Stimulated activated CD4-positive, alpha-beta T cell treated with anti-CD3 and anti-CD28 coated beads, Interleukin-4, amount 100 ng/mL, for 48 hours (primary cell): ENCODE measurements around the gene FAM47E.
A peak's percentile ranks its signal among the peaks of the same experiment; 100 is the strongest.

Experiments
- DNase-seq, 2 donors: peaks; one replicate each; pipeline ENCODE4 v3.0.0-alpha.2; 2020; ENCODE audit warnings: low read depth in 2 of 2

The FAM47E gene

DNA sequence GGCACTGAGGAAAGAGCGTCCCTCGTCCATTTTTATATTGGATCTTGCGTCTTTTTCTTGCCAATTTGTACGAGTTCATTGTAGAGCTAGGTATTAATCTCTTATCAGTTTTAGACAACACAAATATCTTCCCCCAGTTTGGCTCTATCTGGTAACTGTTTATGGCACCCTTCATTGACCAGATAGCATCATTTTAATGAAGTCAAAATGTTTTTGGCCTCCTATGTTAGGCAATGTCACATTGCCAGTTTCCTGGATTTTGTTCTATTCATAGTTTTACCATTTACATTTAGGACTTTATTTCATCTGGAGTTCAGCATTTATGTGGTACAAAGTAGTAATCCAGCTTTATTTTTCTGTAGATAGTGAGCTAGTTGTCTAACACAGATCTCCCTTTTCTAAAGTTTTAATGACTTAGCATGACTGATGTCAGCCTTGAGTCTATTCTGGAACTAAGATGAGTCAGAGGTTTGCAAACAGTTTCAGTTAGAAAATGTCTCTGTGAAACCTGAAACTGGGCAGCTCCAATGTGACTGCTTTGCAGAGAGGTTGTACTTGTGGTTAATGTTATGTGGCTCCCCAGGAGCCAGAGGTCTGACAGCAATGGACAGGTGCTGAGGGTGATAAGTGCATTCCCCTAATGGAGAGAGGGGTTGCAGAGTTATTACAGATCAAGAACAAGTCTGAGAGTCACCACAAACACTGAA lies 49.7 kb downstream of the FAM47E start:
- DNase-seq, result peak in 1 of 2 donors; percentile 18

DNA sequence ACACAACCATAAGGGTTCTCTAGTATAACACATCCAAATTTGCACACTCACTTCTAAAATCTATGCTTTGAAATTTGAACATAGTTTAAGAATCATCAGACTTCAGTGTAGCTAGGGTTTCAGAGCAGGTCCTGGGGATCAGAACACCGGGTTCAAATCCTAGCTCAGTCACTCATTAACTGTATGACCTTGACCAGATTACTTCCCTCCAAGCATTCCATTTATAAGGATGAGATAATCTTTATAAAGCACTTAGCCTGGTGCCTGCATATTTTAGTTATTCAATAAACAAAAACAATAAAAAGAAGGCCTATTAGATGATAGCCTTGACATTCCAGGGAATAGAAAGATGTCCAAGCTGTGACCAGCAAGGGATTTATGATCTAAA lies 50.2 kb downstream of the FAM47E start:
- DNase-seq, result no peak

DNA sequence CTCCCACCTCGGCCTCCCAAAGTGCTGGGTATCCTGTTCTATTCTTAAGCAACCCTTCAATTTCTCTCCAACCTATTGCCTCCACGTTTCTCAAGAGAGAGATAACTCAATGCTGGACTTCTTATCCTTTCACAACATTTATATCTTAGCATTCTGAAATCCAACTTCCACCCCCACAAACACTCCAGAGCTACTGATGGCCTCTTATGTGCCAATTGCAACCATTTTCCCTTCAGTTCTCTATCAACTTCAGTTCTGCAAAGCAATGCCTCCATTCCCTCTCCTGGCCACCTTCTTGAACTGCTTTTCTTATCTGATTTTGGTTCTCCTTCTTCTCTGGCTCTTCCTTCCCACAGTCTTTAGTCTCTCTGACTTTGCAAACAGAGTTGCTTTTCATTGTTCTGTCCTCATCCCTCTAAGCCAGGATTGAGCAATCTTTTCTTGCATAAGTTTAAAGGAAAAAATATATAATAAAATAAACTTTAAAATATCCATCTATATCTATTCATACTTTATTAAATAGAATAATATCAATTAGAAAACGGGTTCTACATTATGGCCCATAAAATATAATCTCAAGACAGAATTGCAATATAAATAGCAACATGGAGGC lies 51.4 kb downstream of the FAM47E start:
- no peak for DNase-seq

DNA sequence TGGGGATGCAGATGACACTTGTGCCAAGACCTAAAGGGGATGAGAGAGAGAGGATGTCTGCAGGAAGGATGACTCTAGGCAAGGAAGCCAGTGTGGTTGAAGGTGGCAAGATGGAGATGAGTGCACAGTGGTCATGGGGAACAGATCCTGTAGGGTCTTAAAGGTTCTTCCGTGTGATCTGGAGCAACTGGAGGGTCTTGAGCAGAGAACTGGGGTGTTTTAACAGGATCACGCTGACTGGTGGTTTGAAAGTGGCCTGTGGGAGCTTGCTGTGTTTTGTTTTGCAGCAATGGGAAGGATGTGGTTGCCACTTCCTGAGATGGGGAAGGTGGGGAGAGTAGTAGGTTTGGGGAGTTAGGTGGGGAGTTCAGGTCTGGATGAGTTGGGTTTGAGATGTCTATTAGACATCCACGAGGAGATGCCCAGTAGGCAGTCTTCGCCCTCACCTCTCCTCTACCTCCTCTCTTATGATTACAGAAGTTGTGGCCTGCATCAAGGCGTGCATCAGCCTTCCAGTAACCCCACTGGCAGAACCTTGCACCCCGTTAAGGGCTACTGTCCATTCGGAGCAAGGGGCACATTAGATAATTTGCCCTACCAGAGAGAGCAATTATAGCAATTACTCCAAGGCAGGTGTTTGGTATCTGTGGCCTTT lies 53.6 kb downstream of the FAM47E start:
- no peak for DNase-seq

DNA sequence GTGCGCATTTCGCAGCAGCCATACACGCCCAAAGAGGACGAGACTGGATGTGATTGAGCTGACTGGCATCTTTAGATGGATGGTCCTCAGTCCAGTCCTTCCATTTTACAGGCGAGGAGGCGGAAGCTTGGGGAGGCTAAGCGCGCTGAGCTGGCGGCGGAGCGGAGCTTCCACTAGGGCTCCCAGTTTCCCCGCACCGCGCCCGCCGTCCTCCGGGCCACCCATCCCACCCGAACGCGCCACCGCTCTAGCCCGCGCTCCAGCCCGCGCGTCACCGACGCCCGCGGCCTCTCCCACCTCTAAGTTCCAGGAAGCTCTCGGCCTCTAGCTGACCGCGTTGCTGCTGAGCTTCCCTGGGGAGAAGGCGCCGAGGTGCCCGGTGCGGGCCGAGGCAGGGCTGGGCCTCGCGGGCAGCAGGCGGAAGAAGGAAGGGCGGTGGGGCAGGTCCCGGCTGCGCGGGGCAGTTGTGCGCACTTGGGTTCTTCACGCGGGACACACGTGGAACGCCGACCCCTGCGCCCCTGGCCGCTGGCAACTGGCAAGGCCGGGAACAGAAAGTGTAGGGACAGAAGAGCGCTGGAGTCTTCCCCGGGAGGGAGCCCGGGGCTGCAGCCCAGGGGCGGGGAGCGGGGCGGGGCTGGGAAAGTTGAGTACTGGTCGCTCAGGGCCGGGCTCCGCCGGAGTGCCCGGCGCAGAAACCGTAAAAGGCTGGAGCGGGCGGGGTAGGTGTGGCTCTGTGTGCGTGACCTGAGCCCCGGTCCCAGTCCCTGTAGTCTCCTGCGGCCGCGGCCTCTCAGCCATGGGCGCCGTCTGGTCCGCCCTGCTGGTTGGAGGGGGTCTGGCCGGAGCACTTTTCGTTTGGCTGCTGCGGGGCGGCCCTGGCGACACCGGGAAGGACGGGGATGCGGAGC lies 54.7 kb downstream of the FAM47E start, which contains the start of gene STBD1:
STBD1 (plus strand) TSS at position 763 of the 911 bp plus-strand sequence; CDS start at position 800, 37 bp downstream.
- DNase-seq, result peak in 1 of 2 donors; percentile 18

DNA sequence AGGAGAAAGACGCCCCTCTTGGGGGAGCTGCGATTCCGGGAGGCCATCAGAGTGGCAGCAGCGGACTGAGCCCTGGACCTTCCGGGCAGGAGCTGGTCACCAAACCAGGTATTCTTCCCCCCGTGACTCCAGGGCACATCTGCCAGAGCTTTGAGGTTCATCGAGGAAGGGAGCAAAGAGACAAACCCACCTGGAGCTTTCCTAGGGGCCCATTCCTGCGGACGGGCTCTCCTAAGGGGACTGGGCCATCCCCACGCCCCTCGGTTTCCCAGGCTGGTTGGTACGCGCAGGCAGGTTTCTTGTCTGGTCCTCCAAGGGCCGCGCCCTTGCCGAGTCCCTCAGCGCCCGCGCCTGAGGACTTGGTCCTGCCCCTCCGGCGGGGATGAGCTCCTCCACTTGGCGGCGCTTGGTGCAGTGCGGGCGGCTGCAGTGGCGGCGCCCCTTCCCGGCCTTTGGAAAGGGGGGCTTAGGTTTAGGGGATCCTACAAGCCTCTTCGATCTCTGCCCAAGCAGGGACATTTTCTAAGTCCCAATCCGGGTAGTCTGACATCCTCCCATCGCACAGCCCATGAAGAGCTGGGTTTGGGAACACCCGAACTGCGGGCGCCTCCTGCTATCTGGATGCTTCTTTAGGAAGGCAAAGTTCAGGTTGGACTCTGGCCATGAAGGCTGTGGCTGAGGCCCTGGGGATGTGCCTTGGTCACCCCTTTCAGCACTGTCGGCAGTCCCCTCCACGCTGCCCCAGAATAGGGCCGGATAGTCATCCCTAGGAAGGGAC lies 55.5 kb downstream of the FAM47E start:
- DNase-seq, result no peak

DNA sequence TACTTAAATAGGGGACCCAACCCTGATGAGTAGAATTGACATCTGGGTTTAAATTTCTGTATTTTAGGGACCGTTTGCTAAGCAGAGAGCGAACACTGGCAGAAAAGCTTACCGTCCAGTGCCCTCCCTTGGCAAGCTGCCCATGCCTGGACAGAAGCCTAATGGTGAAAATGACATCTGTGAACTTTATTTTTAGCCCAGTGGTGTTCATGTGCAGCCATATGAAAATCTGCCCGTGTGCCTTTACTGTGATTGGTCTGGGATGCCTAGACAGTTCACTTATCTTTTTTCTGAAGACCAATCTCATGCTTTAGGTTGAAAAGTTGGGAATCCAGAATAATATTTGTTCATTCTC lies 56.1 kb downstream of the FAM47E start:
- DNase-seq, result no peak

DNA sequence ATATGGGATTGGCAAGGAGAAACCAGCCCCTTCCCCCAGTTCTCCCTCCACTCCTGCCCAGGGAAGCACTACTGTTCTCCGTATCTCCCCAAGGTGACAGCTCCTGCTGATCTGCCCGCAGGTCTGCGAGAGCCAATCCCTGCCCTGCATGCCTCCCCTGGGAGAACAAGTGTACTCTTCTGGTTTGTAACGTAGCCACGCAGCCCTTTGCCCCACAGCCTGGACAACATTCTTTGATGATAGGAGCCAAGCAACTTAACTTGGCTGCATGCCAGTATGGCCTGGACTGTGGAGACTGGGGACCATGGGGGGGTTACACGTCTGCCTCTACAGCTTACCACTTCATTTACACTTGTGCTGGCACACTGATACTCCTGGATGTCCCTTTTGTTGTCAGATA lies 57.0 kb downstream of the FAM47E start:
- DNase-seq, result no peak

DNA sequence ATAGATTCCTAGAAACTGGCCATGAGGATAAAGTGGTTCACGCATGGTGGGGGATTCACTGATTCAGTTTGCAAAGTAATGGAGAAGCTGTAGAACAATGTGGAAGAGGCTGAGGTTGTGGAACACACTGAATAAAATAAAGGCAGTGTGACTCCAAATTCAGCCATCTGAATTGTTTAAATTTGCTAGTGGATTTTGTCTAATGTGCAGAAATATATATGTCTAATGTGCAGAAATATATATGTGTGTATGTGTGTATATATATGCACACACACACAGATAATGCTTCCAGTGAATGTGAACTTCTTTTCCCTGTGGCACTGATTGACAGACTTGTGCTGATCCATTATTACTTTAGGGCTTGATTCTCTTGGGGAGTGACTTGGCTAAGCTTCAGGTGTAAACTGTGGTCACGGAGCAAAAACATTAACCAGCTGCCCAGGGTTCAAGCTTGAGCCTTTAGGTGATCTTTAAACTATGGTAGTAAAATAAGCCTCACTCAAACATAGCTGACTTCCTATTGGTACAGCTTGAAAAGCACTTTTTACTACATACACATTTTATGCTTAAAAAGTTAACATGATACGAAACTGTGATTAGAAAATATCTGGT lies 58.5 kb downstream of the FAM47E start:
- DNase-seq, result no peak

DNA sequence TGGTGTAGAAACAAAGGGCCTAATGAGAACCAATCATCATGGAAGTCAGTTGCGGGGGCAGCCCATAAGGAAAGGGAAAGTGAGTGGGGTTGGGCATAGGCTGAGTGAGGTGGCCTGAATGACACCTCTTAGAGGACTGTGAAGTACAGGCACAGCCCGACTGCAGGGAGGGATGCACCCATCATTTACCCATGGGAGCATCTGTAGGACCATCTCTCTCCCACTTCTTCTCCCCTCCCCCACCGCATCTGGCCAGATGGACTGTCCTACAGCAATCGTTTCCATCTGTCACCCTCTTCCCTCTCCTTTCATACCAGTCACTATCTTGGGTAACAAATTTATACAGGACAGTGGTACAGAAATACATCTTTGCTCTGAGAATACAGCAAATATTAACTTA lies 59.2 kb downstream of the FAM47E start:
- no peak for DNase-seq

DNA sequence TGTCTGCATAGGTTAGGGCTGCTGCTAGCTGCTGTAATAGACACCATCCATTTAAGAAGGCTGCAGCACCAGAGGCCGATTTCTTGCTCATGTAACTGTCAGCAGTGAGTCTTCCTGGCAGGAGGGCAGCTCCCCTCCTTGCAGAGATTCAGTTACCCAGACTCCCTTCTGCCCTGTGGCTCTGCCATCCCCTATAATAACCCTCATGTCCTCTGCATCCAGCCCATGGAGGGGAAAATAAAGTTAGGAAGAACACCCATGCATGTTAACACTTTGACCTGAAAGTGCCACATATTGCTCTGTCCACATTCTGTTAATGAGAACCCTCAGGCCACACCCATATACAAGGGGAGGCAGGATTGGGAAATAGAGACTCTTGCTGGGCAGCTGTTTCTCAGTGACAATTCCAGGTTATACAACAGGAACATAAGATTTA lies 60.4 kb downstream of the FAM47E start:
- DNase-seq, result no peak

DNA sequence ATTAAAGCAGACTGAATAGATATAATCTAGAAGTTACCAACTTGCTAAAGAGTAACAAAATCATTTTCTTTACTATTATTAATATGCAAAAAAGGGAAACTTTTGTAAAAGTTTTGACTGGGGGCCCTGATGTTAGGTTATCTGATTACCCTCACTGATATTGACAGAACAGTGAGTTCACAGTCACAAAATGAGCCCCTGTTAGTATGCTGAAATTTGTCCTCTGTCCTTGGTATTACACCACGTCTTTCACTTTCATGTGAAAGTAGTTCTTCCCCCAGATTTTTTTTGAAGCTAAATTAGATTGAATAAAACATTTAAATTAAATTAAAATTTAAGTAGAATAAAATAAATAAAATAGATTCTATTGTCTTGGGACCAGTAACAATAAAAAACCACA lies 60.9 kb downstream of the FAM47E start:
- no peak for DNase-seq

DNA sequence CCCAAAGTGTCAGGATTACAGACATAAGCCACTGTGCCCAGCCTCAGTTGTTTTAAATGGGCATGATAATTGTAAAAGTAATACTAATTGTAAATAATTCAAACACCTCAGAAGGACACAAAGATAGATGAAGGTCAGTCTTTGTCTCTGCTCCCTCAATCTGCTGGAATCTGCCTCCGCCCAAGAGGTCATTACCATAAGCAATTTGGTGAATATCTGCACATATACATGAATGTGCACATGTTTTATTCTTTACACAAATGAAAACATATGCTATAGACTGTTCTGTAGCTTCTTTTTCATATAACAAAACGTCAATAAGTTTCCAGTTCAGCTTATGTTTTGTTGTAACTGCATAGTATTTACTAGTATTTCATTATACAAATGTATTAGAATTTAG lies 62.0 kb downstream of the FAM47E start:
- DNase-seq, result no peak

DNA sequence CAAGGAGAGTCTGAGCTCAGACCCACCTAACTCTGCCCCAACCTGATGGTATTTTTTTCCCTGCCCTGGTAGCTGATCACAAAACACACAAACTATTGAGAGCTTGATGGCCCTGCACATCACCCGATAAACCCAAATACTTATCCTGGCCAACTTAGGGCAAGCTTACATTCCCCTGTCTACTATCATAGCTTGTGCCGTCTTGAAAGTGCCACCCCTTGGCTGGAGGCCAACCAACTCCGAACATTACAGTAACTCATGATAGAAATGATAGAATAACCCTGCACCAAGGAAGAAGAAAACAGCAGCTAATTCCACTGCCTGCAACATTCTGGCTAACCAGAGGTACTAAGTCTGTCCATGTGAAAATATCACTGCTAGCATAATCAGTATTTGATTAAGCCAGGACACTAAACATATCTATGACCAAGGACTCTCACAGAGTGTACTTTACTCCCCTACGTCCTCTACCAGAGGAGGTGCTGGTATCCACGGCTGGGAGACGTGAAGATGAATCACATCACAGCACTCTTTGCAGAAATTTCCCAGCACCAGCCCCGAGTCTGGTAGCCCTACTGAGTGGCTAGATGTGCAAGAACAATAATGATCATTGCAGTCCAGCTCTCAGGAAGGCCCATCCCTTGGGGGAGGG lies 63.9 kb downstream of the FAM47E start:
- no peak for DNase-seq

DNA sequence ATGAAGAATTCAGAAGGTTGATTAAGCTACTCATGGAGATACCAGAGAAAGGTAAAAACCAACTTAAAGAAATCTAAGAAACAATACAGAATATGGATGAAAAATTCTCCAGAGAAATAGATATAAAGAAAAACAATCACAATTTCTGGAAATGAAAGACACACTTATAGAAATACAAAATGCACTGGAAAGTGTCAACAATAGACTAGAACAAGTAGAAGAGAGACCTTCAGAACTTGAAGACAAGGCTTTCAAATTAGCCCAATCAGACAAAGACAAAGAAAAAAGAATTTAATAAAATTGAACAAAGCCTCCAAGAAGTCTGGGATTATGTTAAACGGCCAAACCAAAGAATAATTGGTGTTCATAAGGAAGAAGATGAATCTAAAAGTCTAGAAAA lies 64.6 kb downstream of the FAM47E start:
- no peak for DNase-seq

DNA sequence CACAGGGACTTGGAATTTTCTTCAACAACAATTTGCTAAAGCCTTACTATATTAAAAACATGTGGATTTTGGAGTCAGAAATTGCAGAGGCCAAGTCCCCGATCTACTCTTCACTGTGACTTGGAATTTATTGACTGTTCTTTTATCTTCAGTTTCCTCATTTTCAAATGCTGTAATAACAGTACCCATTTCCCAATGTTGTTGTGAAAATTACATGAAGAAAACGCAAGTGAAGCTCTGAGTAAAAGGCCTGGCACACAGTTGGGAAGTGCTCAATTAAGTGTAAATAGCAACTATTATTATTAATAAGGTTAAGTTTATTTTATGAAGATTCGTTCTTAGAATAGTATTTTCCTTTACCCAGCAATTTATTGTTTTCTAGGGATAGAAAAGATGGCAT lies 70.7 kb downstream of the FAM47E start:
- DNase-seq, result no peak

DNA sequence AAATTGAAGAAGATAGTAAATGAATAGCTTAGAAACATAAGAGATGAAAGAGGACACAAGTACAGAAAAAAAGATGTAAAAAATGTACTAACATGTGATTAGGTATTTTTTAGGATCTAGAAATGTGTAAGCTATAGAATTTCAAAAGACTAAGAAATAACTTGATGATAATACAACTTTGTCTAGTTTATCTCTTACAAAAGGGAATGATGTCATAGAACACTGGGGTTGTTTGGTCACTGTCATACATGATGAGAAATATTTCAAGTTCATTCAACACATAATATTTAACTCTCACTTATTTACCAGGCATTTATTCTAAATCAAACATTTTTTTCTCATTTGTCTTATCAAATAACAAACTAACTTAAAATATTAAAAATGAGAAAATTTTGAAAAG lies 73.6 kb downstream of the FAM47E start:
- no peak for DNase-seq

DNA sequence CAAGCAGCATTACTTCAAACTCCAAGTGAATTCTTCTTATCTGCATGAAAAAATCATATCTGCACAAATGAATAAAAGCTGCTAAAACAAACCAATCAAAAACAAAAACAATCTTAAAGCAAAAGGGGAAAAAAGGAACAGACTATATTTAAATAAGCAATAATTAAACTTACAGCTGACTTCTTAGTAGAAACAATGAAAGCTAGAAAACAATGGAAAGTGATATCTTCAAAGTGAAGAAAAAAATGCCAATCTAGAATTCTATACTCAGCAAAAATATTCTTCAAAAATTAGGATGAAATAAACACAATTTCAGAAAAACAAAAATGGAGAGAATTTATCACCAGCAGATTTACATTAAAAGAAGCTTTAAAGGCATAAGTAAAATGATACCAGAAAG lies 75.0 kb downstream of the FAM47E start:
- DNase-seq, result no peak
